NCI-H2107 treated with DMSO at 0.1 percent for 48 hours (cell line): ENCODE measurements around the gene SPATS2.
"Not testable (repeated sequence)": the region's sequence is repeated elsewhere in the genome, so short reads cannot be mapped to it uniquely, and the experiment has no call there.

Experiments used
- DNase-seq: peaks from one replicate; lab custom pipeline; 2025; ENCODE audit not compliant: unreplicated experiment; lab: John Stamatoyannopoulos, UW

Gene SPATS2

DNA sequence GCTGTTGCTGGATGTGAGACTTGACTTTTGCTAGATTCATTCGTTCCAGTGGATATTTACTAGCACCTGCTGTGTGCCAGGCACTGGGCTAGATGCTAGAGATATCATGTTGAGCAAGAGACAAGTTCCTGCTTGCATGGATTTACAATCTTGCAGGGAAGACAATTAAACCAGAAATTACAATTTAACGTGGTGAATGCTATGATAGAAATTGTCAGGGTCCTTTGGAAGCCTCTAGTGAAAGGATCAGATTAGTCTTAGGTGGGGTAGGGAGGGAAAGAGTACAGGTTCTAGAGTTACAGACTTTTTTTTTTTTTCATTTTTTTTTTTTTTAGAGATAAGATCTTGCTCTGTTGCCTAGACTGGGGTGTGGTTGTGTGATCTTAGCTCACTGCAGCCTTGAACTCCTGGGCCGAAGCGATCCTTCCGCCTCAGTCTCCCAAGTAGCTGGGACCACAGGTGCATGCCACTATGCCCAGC lies 36.7 kb downstream of the SPATS2 start:
- DNase-seq, result no peak

DNA sequence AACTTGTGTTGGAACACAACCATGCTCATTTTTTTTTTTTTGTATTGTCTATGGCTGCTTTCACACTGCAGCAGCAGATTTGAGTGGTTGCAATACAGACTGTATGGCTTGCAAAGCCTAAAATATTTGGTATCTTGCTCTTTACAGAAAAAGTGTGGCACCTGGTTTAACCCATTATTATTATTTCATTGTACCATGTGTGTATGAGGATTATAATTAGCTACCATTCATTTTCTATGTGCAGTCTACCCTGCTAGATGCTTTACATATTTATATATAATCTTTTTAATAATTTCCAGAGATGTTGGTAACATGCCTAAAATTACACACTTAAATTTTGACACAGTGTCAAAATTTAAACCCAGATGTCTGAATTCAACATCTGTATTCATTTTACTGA lies 37.7 kb downstream of the SPATS2 start:
- no peak for DNase-seq

DNA sequence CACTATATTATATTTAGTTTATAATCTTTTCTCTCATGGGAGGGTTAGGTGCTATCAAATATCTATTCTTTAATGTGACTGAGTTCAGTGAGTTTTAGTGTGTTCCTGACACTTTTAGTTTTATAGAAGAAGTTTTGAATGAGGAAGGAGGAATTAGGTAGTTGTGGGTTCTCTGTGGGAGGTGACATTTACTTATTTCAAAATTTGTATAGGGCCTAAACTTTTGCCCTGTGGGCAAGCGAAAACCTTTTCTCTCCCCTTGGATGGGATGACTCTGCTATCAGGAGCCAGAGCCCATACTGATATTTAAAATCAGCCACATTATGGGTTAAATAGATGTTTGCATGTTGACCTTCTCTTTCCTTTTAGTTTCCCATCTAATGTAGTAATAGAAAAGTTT lies 43.6 kb downstream of the SPATS2 start:
- DNase-seq, result no peak

GRCh38 chr12:49413010-49413409 lies 45.7 kb downstream of the SPATS2 start:
- no peak for DNase-seq

DNA sequence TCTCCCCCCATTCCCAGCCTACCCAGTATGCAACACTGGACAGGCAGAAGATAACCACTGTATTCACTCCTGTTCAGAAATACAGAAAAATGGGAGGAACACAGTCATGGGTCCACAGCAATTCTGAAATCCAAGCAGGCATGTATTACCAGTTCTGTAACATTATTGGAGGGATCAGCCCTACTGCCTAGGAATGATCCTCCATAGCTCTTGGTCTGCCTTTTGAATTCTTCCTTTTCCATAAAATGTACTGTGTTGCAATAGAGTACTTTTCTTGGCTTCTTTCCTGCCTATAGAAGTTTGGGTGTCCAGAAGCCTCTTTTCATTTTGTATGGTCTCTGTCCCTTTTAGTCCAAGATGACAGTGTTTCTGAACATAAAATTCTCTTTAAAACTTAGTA lies 46.5 kb downstream of the SPATS2 start:
- no peak for DNase-seq

DNA sequence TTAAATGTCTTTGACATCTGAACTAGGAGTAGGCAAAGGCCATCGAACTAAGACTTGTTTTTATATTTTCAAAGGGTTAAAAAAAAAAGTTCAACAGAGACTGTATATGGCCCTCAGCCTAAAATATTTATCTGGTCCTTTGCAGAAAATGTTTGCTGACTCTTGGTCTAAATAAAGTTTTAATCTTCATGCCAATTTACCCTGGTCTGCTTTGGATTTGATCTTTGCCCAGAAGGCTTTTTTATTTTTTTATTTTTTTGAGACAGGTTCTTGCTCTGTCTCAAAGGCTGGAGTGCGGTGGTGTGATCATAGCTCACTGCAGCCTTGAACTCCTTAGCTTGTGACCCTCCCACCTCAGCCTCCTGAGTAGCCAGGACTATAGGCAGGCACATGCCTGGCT lies 47.1 kb downstream of the SPATS2 start:
- no peak for DNase-seq

DNA sequence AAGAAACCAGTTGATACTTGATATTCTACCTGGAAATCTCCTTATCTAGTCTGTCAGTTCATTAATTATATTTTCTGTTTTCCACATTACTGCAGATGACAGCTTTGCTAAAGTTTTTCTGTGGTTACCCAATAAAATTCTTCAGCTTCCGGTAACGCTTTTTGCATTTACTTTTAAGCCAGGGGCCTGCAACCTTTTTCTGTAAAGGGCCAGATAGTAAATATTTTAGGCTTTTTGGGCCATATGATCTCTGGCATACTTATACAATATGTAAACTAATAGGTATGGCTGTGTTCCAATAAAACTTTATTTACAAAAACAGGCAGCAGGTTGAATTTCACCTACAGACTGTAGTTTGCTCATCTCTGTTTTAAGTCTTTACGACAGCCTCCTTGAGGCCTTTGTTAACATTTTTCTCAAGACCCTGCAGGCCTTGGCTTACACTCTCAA lies 48.3 kb downstream of the SPATS2 start:
- no peak for DNase-seq

DNA sequence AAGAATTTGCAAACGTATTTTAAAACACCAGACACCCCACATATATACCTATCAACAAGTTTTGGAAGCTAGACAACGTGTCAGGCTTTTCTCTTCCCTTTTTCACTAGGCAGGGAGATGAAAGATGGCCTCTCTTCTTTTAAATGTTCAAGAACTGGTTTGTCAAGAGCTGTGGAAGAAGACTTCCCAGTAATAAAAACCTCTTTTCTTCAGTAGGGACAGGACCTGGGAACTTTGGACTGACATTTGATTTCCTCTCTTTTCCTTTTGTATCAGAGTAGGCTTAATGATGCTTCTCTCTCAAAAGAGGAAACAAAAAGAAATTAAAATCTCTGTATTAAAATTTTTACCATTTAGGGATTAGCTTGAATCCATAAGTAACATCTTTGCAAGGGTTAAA lies 49.6 kb downstream of the SPATS2 start:
- DNase-seq, result no peak

DNA sequence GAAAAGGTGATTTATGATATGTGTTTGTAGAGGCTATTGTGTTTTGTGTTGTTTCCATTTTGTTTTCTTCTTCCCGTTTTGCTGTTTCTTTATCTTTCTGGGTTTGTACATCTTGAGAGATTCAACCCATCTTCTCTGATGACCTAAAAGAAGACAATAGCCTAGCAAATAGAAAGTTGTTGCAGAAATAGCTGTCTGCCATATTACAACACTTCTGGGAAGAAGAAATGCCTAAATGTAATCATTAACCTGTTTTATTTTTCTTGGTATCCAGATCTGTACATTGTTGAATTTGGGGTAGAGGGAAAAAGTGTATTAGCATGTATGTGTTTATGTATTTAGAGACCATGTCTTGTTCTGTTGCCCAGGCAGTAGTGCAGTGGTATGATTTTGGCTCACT lies 50.3 kb downstream of the SPATS2 start:
- DNase-seq, result no peak

DNA sequence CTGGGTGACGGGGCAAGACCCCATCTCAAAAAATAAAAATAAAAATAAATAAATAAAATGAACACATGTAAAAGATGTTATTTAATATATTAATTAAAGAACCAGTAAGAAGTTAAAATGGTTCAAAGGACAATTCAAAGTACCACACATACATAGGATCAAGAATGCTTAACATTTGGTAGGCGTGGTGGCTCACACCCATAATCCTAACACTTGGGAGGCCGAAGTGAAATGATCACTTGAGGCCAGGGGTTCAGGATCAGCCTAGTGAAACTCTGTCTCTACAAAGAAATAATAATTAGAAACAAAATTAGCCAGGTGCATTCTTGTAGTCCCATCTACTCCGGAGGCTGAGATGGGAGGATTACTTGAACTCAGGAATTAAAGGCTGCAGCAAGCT lies 53.3 kb downstream of the SPATS2 start:
- no peak for DNase-seq

DNA sequence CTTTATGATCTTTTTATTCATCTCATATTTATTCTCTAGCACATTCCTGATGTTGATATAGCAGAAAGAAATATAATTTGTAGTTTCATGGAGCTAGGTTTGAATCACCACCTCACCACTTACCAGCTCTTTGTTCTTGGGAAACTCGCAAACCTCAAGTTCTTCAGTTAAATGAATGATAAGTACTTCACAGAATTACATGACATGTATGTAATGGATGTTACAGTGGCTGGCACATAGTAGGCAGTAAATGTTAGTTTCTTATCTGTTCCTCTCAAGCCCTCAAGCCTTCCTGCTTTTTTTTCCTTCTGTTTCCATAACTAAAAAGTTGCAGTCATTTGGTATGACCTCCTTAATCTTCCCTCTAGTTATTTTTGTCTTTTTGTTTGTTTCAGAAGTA lies 54.9 kb downstream of the SPATS2 start:
- no peak for DNase-seq

DNA sequence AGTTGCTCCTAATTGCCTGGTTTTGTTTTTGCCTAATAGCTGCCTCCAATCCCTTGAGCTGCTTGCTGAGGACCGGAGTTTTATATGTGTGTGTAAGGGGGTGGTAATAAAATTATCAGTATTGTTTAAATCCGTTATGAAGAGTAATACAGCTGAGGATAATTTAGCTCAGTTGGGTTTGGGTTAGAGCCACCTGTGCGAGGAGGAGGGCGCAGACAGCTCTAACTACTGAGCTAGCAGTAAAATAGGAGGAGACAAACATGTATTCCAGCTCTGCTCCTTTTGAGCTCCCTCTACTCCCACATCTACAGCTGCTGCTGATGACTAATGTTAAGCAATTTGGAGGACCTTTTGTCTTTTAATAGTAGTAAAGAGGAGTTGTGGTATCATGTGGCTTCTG lies 61.5 kb downstream of the SPATS2 start:
- peak; percentile 43 for DNase-seq

GRCh38 chr12:49432616-49433015 lies 65.4 kb downstream of the SPATS2 start:
- DNase-seq, result no peak

GRCh38 chr12:49436799-49437198 lies 69.5 kb downstream of the SPATS2 start:
- DNase-seq, result not testable (repeated sequence)

- no peak for DNase-seq
Observed at GRCh38 chr12:49439042-49439441, 71.8 kb downstream of the SPATS2 start.

- DNase-seq, result no peak
Observed at GRCh38 chr12:49440035-49440434, 72.8 kb downstream of the SPATS2 start.

DNA sequence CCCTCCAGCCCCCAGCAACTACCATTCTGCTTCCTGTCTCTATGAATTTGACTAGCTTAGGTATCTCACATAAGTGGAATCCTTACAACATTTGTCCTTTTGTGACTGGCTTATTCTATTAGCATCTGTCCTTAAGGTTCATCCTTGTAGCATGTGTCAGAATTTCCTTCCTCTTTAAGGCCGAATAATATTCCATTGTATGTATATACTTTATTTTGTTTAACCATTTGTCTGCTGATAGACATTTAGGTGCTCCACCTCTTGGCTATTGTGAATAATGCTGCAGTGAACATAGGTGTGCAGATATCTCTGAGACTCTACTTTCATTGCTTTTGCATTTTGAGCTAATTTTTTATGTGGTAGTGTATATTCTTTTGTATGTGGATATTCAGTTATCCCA lies 75.7 kb downstream of the SPATS2 start:
- DNase-seq, result no peak

GRCh38 chr12:49446571-49446970 lies 79.3 kb downstream of the SPATS2 start:
- DNase-seq, result no peak

GRCh38 chr12:49448858-49449257 lies 81.6 kb downstream of the SPATS2 start:
- no peak for DNase-seq

DNA sequence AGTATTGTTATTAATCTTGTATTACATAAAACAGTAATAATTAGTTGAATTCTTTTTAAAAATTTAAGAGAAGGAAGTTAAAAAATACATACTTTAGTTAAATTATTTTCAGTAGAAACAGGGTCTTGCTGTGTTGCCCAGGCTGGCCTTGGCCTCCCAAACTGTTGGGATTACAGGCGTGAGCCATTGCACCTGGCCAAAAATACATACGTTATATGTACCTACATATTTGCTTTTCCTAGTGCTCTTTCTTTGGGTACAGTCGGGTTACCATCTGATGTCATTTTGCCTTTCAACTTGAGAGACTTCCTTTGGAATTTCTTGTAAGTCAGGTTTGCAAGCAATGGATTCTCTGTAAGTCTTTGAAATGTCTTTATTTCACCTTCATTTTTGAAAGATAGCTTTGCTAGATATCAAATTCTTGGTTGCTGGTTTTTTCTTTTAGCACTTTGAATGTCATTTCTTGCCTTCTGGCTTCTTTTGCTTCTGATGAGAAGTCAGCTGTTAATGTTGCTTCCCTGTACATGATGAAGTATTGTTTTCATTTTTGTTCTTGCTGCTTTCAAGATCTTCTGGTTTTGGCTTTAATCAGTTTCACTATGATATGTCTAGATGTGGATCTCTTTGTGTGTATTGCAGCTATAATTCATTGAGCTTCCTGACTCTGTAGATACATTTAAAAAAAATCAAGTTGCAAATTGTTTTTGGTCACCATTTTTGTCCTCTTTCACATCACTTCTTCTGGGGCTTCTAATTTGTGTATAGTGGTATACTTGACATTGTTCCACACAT lies 84.4 kb downstream of the SPATS2 start:
- DNase-seq, result no peak

DNA sequence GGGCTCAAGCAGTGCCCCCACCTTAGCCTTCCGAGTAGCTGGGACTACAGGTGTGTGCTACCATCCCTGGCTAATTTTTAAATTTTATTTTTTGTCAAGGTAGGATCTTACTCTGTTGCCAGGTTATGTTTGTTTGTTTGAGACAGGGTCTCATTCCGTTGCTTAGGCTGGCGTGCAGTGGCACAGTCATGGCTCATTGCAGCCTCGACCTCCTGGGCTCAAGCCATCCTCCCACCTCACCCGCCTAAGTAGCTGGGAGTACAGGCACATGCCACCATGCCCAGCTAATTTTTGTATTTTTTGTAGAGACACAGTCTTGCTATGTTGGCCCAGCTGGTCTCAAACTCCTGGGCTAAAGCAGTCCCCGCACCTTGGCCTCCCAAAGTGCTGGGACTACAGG lies 88.2 kb downstream of the SPATS2 start:
- no peak for DNase-seq

- no peak for DNase-seq
Observed at GRCh38 chr12:49456131-49456679, 88.9 kb downstream of the SPATS2 start.

GRCh38 chr12:49458816-49459215 lies 91.6 kb downstream of the SPATS2 start:
- DNase-seq, result no peak
